NB4 (cell line): ENCODE measurements around the gene WNK3.

ENCODE experiments used
- POLR2A ChIP-seq: IDR thresholded peaks from 2 replicates; pipeline ENCODE4 v1.6.1; 2011; ENCODE audit warnings: mild to moderate bottlenecking; ENCODE audit not compliant: insufficient read length; ENCODE audit errors: extremely low read depth
- TF ChIP-seq, protein P1 (sequence below): IDR thresholded peaks from one replicate; pipeline ENCODE4 v1.5.1; 2012; ENCODE audit warnings: low read depth, low read length
- TF ChIP-seq, protein P2 (sequence below): IDR thresholded peaks from 2 replicates; pipeline ENCODE4 v1.6.1; 2011; ENCODE audit warnings: low read depth, low read length

DNA sequence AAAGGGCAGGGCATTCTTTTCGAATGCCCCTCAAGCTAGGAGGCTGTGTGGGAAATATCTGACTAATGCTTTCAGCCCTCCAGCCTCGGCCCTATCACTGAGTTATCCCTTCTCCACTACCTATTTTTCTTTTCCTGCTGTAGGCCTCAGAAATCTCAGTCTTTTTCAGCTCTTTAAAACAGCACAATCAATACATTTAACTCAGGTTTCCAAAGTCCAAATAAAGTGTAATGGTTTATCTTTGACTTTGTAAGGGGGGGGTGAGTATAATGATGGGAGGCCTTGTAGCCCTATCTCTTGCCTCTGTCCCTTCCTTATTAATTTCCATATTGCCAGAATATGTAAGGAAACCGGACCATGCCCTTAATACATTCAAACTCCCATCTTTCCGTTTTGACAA is 1.6 kb upstream of the WNK3 start:
- TF ChIP-seq, protein P1, sequence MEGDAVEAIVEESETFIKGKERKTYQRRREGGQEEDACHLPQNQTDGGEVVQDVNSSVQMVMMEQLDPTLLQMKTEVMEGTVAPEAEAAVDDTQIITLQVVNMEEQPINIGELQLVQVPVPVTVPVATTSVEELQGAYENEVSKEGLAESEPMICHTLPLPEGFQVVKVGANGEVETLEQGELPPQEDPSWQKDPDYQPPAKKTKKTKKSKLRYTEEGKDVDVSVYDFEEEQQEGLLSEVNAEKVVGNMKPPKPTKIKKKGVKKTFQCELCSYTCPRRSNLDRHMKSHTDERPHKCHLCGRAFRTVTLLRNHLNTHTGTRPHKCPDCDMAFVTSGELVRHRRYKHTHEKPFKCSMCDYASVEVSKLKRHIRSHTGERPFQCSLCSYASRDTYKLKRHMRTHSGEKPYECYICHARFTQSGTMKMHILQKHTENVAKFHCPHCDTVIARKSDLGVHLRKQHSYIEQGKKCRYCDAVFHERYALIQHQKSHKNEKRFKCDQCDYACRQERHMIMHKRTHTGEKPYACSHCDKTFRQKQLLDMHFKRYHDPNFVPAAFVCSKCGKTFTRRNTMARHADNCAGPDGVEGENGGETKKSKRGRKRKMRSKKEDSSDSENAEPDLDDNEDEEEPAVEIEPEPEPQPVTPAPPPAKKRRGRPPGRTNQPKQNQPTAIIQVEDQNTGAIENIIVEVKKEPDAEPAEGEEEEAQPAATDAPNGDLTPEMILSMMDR, result no peak
- no peak for TF ChIP-seq POLR2A
- TF ChIP-seq, protein P2, sequence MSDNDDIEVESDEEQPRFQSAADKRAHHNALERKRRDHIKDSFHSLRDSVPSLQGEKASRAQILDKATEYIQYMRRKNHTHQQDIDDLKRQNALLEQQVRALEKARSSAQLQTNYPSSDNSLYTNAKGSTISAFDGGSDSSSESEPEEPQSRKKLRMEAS, result no peak
